HuH-7 (cell line): ENCODE results near the gene CDC42BPG.

Experiments
- DNase-seq: peaks from one replicate; pipeline ENCODE4 v3.0.0; 2011; ENCODE audit warnings: low spot score

The CDC42BPG gene

GRCh38 chr11:64835616-64836447 lies 8.6 kb downstream of the CDC42BPG start:
- no peak for DNase-seq

- DNase-seq = no peak
These were observed 9.5 kb downstream of the CDC42BPG start for GRCh38 chr11:64834723-64835615.

- DNase-seq = no peak
These were observed 10.3 kb downstream of the CDC42BPG start for GRCh38 chr11:64834031-64834722.

- DNase-seq = no peak
These were observed 10.9 kb downstream of the CDC42BPG start for GRCh38 chr11:64833509-64833908.

GRCh38 chr11:64833198-64833502 lies 11.3 kb downstream of the CDC42BPG start:
- no peak for DNase-seq

- no peak for DNase-seq
These were observed 11.8 kb downstream of the CDC42BPG start for GRCh38 chr11:64832467-64833197.

- DNase-seq = no peak
These were observed 13.0 kb downstream of the CDC42BPG start for GRCh38 chr11:64831411-64831891.

GRCh38 chr11:64829536-64830251 lies 14.8 kb downstream of the CDC42BPG start:
- no peak for DNase-seq

GRCh38 chr11:64827451-64827839 lies 17.0 kb downstream of the CDC42BPG start:
- no peak for DNase-seq

- DNase-seq = no peak
These were observed 17.6 kb downstream of the CDC42BPG start for GRCh38 chr11:64826578-64827450.

- no peak for DNase-seq
These were observed 18.4 kb downstream of the CDC42BPG start for GRCh38 chr11:64826062-64826461.

- no peak for DNase-seq
These were observed 20.8 kb downstream of the CDC42BPG start for GRCh38 chr11:64823568-64824119.

- no peak for DNase-seq
These were observed 27.0 kb downstream of the CDC42BPG start for GRCh38 chr11:64817476-64817875.

GRCh38 chr11:64815433-64815832 lies 29.0 kb downstream of the CDC42BPG start:
- peak; percentile 47 for DNase-seq

- no peak for DNase-seq
These were observed 29.7 kb downstream of the CDC42BPG start for GRCh38 chr11:64814712-64815187.

- no peak for DNase-seq
These were observed 30.6 kb downstream of the CDC42BPG start for GRCh38 chr11:64813826-64814225.

- no peak for DNase-seq
These were observed 33.6 kb downstream of the CDC42BPG start for GRCh38 chr11:64810891-64811272.

- peak; percentile 92 for DNase-seq
These were observed 34.1 kb downstream of the CDC42BPG start, which contains the start of gene MEN1 for GRCh38 chr11:64810271-64810890. Gene MEN1 (minus strand): TSS chr11:64810551. CDS start chr11:64810109, 442 bp downstream.

GRCh38 chr11:64809781-64810241 lies 34.6 kb downstream of the CDC42BPG start:
- peak; percentile 36 for DNase-seq
